Effector memory CD4-positive, alpha-beta T cell (primary cell): ENCODE data around the gene VIPR2.

Experiments used
- DNase-seq, 3 donors: peaks; one replicate each; pipeline ENCODE4 v3.0.0-alpha.2; 2020
- H3K27ac ChIP-seq: 2 replicates; pipeline ENCODE4 v1.7.0; 2013; ENCODE audit warnings: mild to moderate bottlenecking, low read length, moderate library complexity; ENCODE audit not compliant: insufficient read depth, poor library complexity, severe bottlenecking
- H3K27me3 ChIP-seq: replicated peaks from 2 replicates; pipeline ENCODE4 v1.7.0; 2013; ENCODE audit warnings: mild to moderate bottlenecking, low read length; ENCODE audit not compliant: insufficient read depth, control insufficient read depth, poor library complexity, severe bottlenecking
- H3K36me3 ChIP-seq: 2 replicates; pipeline ENCODE4 v1.7.0; 2013; ENCODE audit warnings: mild to moderate bottlenecking, low read length, moderate library complexity; ENCODE audit not compliant: control insufficient read depth, insufficient read depth
- H3K4me1 ChIP-seq: 2 replicates; pipeline ENCODE4 v1.7.0; 2013; ENCODE audit warnings: low read length, mild to moderate bottlenecking; ENCODE audit not compliant: control insufficient read depth, insufficient read depth, poor library complexity, severe bottlenecking
- H3K4me3 ChIP-seq: 2 replicates; pipeline ENCODE4 v1.7.0; 2013; ENCODE audit warnings: low read length, low read depth, mild to moderate bottlenecking; ENCODE audit not compliant: insufficient read depth, poor library complexity, severe bottlenecking
- H3K9me3 ChIP-seq: 2 replicates; pipeline ENCODE4 v1.7.0; 2013; ENCODE audit warnings: mild to moderate bottlenecking, low read length, moderate library complexity; ENCODE audit not compliant: control insufficient read depth

Gene VIPR2

GRCh38 chr7:159046300-159046699 is 98.4 kb downstream of the VIPR2 start:
- H3K4me3 ChIP-seq = no peak overlapping the region
- no peaks in the 10 kb centered on the region for H3K4me1 ChIP-seq
- H3K27me3 ChIP-seq = no peaks in the 10 kb centered on the region
- no peak overlapping the region for H3K27ac ChIP-seq
- no peaks in the 10 kb centered on the region for H3K36me3 ChIP-seq
- no peak for DNase-seq
- no peaks in the 10 kb centered on the region for H3K9me3 ChIP-seq

- Histone ChIP-seq H3K4me1 (no peaks in the 10 kb centered on the region), H3K4me3 (no peak overlapping the region), H3K36me3 (no peaks in the 10 kb centered on the region), H3K27ac (no peak overlapping the region), H3K9me3 (no peaks in the 10 kb centered on the region), H3K27me3 (no peaks in the 10 kb centered on the region)
- no peak for DNase-seq
Measured at GRCh38 chr7:159045839-159046238, 98.8 kb downstream of the VIPR2 start.

GRCh38 chr7:159042581-159043101 is 102.0 kb downstream of the VIPR2 start:
- no peak for DNase-seq

GRCh38 chr7:159042103-159042502 is 102.6 kb downstream of the VIPR2 start:
- Histone ChIP-seq H3K27ac (no peak overlapping the region), H3K36me3 (no peaks in the 10 kb centered on the region), H3K4me1 (no peaks in the 10 kb centered on the region), H3K4me3 (no peak overlapping the region), H3K27me3 (no peaks in the 10 kb centered on the region), H3K9me3 (no peaks in the 10 kb centered on the region)
- DNase-seq = no peak

More at GRCh38 chr7:159042581-159043101, 102.0 kb downstream of the VIPR2 start:
- H3K9me3 ChIP-seq = no peaks in the 10 kb centered on the region
- H3K4me1 ChIP-seq = no peaks in the 10 kb centered on the region
- no peaks in the 10 kb centered on the region for H3K27me3 ChIP-seq
- no peak overlapping the region for H3K4me3 ChIP-seq
- H3K27ac ChIP-seq = no peak overlapping the region
- H3K36me3 ChIP-seq = no peaks in the 10 kb centered on the region

GRCh38 chr7:159040912-159041711 is 103.6 kb downstream of the VIPR2 start:
- H3K27ac ChIP-seq = no peak overlapping the region
- H3K4me1 ChIP-seq = no peaks in the 10 kb centered on the region
- no peak overlapping the region for H3K4me3 ChIP-seq
- no peaks in the 10 kb centered on the region for H3K9me3 ChIP-seq
- DNase-seq = no peak
- no peaks in the 10 kb centered on the region for H3K36me3 ChIP-seq
- no peaks in the 10 kb centered on the region for H3K27me3 ChIP-seq

- H3K36me3 ChIP-seq = no peaks in the 10 kb centered on the region
- no peaks in the 10 kb centered on the region for H3K9me3 ChIP-seq
- H3K4me1 ChIP-seq = no peaks in the 10 kb centered on the region
- H3K27ac ChIP-seq = no peak overlapping the region
- H3K4me3 ChIP-seq = no peak overlapping the region
- no peaks in the 10 kb centered on the region for H3K27me3 ChIP-seq
- no peak for DNase-seq
Measured at GRCh38 chr7:159040146-159040545, 104.5 kb downstream of the VIPR2 start.

- H3K9me3 ChIP-seq = no peaks in the 10 kb centered on the region
- no peak for DNase-seq
- no peaks in the 10 kb centered on the region for H3K4me1 ChIP-seq
Measured at GRCh38 chr7:159039716-159040115, 105.0 kb downstream of the VIPR2 start.

GRCh38 chr7:159038066-159038465 is 106.6 kb downstream of the VIPR2 start:
- H3K27me3 ChIP-seq = no peaks in the 10 kb centered on the region
- no peak for DNase-seq
- no peak overlapping the region for H3K4me3 ChIP-seq
- no peak overlapping the region for H3K27ac ChIP-seq
- no peaks in the 10 kb centered on the region for H3K9me3 ChIP-seq
- no peaks in the 10 kb centered on the region for H3K4me1 ChIP-seq
- no peaks in the 10 kb centered on the region for H3K36me3 ChIP-seq

More at GRCh38 chr7:159039716-159040115, 105.0 kb downstream of the VIPR2 start:
- Histone ChIP-seq H3K27ac (no peak overlapping the region), H3K27me3 (no peaks in the 10 kb centered on the region), H3K4me3 (no peak overlapping the region), H3K36me3 (no peaks in the 10 kb centered on the region)

- H3K27me3 ChIP-seq = no peaks in the 10 kb centered on the region
- no peak for DNase-seq
Measured at GRCh38 chr7:159036916-159037605, 107.6 kb downstream of the VIPR2 start.

GRCh38 chr7:159035571-159036073 is 109.0 kb downstream of the VIPR2 start:
- Histone ChIP-seq H3K4me3 (no peak overlapping the region), H3K27me3 (peaks cover 9% of the 10 kb centered on the region), H3K4me1 (peaks cover 3% of the 10 kb centered on the region), H3K9me3 (no peaks in the 10 kb centered on the region), H3K36me3 (no peaks in the 10 kb centered on the region), H3K27ac (no peak overlapping the region)
- no peak for DNase-seq

More at GRCh38 chr7:159036916-159037605, 107.6 kb downstream of the VIPR2 start:
- H3K27ac ChIP-seq = no peak overlapping the region
- H3K4me1 ChIP-seq = no peaks in the 10 kb centered on the region
- no peaks in the 10 kb centered on the region for H3K9me3 ChIP-seq
- no peak overlapping the region for H3K4me3 ChIP-seq
- no peaks in the 10 kb centered on the region for H3K36me3 ChIP-seq
